ENCODE data around the gene GANC.
"Not testable (repeated sequence)": the region's sequence is repeated elsewhere in the genome, so short reads cannot be mapped to it uniquely, and the experiment has no call there.

GANC gene

GRCh38 chr15:42316282-42316805, 43.3 kb downstream of the GANC start:
- not testable (repeated sequence) for H3K9ac ChIP-seq (ENCODE audit: low read depth, low read length); H3K4me1 ChIP-seq (ENCODE audit: control insufficient read depth, insufficient read depth, low read length); H3K27ac ChIP-seq (ENCODE audit: low read depth, low read length); H3K27me3 ChIP-seq (ENCODE audit: control insufficient read depth, insufficient read depth, low read length); H3K36me3 ChIP-seq (ENCODE audit: control insufficient read depth, insufficient read depth, low read length); H3K4me3 ChIP-seq (ENCODE audit: low read depth, low read length); H3K9me3 ChIP-seq (ENCODE audit: control insufficient read depth, insufficient read depth, low read length)

GRCh38 chr15:42319206-42319605, 46.2 kb downstream of the GANC start:
- Histone ChIP-seq H3K36me3 (ENCODE audit: control insufficient read depth, insufficient read depth, low read length) (no peaks in the 10 kb centered on the region), H3K27me3 (ENCODE audit: control insufficient read depth, insufficient read depth, low read length) (no peaks in the 10 kb centered on the region), H3K9ac (ENCODE audit: low read depth, low read length) (no peak overlapping the region), H3K4me1 (ENCODE audit: control insufficient read depth, insufficient read depth, low read length) (no peaks in the 10 kb centered on the region), H3K4me3 (ENCODE audit: low read depth, low read length) (no peak overlapping the region), H3K9me3 (ENCODE audit: control insufficient read depth, insufficient read depth, low read length) (no peaks in the 10 kb centered on the region), H3K27ac (ENCODE audit: low read depth, low read length) (no peak overlapping the region)

GRCh38 chr15:42324308-42324707, 51.3 kb downstream of the GANC start:
- no peaks in the 10 kb centered on the region for H3K36me3 ChIP-seq (ENCODE audit: control insufficient read depth, insufficient read depth, low read length)
- no peak overlapping the region for H3K4me3 ChIP-seq (ENCODE audit: low read depth, low read length)
- H3K9me3 ChIP-seq (ENCODE audit: control insufficient read depth, insufficient read depth, low read length): no peaks in the 10 kb centered on the region
- H3K9ac ChIP-seq (ENCODE audit: low read depth, low read length): no peak overlapping the region
- H3K27me3 ChIP-seq (ENCODE audit: control insufficient read depth, insufficient read depth, low read length): no peaks in the 10 kb centered on the region
- H3K27ac ChIP-seq (ENCODE audit: low read depth, low read length): no peak overlapping the region
- H3K4me1 ChIP-seq (ENCODE audit: control insufficient read depth, insufficient read depth, low read length): no peaks in the 10 kb centered on the region

GRCh38 chr15:42329161-42329560, 56.2 kb downstream of the GANC start:
- Histone ChIP-seq H3K9ac (ENCODE audit: low read depth, low read length) (no peak overlapping the region), H3K27me3 (ENCODE audit: control insufficient read depth, insufficient read depth, low read length) (no peaks in the 10 kb centered on the region), H3K4me1 (ENCODE audit: control insufficient read depth, insufficient read depth, low read length) (no peaks in the 10 kb centered on the region), H3K36me3 (ENCODE audit: control insufficient read depth, insufficient read depth, low read length) (no peaks in the 10 kb centered on the region), H3K9me3 (ENCODE audit: control insufficient read depth, insufficient read depth, low read length) (no peaks in the 10 kb centered on the region), H3K4me3 (ENCODE audit: low read depth, low read length) (no peak overlapping the region), H3K27ac (ENCODE audit: low read depth, low read length) (no peak overlapping the region)

GRCh38 chr15:42329992-42330391, 57.0 kb downstream of the GANC start:
- no peak overlapping the region for H3K27ac ChIP-seq (ENCODE audit: low read depth, low read length)
- H3K4me1 ChIP-seq (ENCODE audit: control insufficient read depth, insufficient read depth, low read length): no peaks in the 10 kb centered on the region
- no peak overlapping the region for H3K4me3 ChIP-seq (ENCODE audit: low read depth, low read length)
- no peaks in the 10 kb centered on the region for H3K36me3 ChIP-seq (ENCODE audit: control insufficient read depth, insufficient read depth, low read length)
- no peaks in the 10 kb centered on the region for H3K27me3 ChIP-seq (ENCODE audit: control insufficient read depth, insufficient read depth, low read length)
- H3K9ac ChIP-seq (ENCODE audit: low read depth, low read length): no peak overlapping the region
- no peaks in the 10 kb centered on the region for H3K9me3 ChIP-seq (ENCODE audit: control insufficient read depth, insufficient read depth, low read length)

GRCh38 chr15:42331235-42331634, 58.2 kb downstream of the GANC start:
- Histone ChIP-seq H3K27me3 (ENCODE audit: control insufficient read depth, insufficient read depth, low read length) (no peaks in the 10 kb centered on the region), H3K9me3 (ENCODE audit: control insufficient read depth, insufficient read depth, low read length) (no peaks in the 10 kb centered on the region; the same call in none of the 2 replicates), H3K9ac (ENCODE audit: low read depth, low read length) (no peak overlapping the region), H3K4me1 (ENCODE audit: control insufficient read depth, insufficient read depth, low read length) (no peaks in the 10 kb centered on the region), H3K36me3 (ENCODE audit: control insufficient read depth, insufficient read depth, low read length) (no peaks in the 10 kb centered on the region), H3K4me3 (ENCODE audit: low read depth, low read length) (no peak overlapping the region), H3K27ac (ENCODE audit: low read depth, low read length) (no peak overlapping the region)

- Histone ChIP-seq H3K9me3 (ENCODE audit: control insufficient read depth, insufficient read depth, low read length) (no peaks in the 10 kb centered on the region; the same call in none of the 2 replicates), H3K4me1 (ENCODE audit: control insufficient read depth, insufficient read depth, low read length) (no peaks in the 10 kb centered on the region), H3K27me3 (ENCODE audit: control insufficient read depth, insufficient read depth, low read length) (no peaks in the 10 kb centered on the region), H3K36me3 (ENCODE audit: control insufficient read depth, insufficient read depth, low read length) (no peaks in the 10 kb centered on the region), H3K27ac (ENCODE audit: low read depth, low read length) (no peak overlapping the region), H3K4me3 (ENCODE audit: low read depth, low read length) (no peak overlapping the region), H3K9ac (ENCODE audit: low read depth, low read length) (no peak overlapping the region)
Observed at GRCh38 chr15:42332331-42332730, 59.3 kb downstream of the GANC start.

GRCh38 chr15:42335074-42335473, 62.1 kb downstream of the GANC start:
- no peak overlapping the region for H3K9ac ChIP-seq (ENCODE audit: low read depth, low read length)
- no peak overlapping the region for H3K4me3 ChIP-seq (ENCODE audit: low read depth, low read length)
- no peaks in the 10 kb centered on the region for H3K4me1 ChIP-seq (ENCODE audit: control insufficient read depth, insufficient read depth, low read length)
- H3K27ac ChIP-seq (ENCODE audit: low read depth, low read length): no peak overlapping the region
- H3K27me3 ChIP-seq (ENCODE audit: control insufficient read depth, insufficient read depth, low read length): no peaks in the 10 kb centered on the region
- no peaks in the 10 kb centered on the region; the same call in none of the 2 replicates for H3K9me3 ChIP-seq (ENCODE audit: control insufficient read depth, insufficient read depth, low read length)
- no peaks in the 10 kb centered on the region for H3K36me3 ChIP-seq (ENCODE audit: control insufficient read depth, insufficient read depth, low read length)

GRCh38 chr15:42336650-42337049, 63.6 kb downstream of the GANC start:
- H3K9ac ChIP-seq (ENCODE audit: low read depth, low read length); H3K9me3 ChIP-seq (ENCODE audit: control insufficient read depth, insufficient read depth, low read length); H3K36me3 ChIP-seq (ENCODE audit: control insufficient read depth, insufficient read depth, low read length); H3K27me3 ChIP-seq (ENCODE audit: control insufficient read depth, insufficient read depth, low read length); H3K27ac ChIP-seq (ENCODE audit: low read depth, low read length); H3K4me3 ChIP-seq (ENCODE audit: low read depth, low read length); H3K4me1 ChIP-seq (ENCODE audit: control insufficient read depth, insufficient read depth, low read length): not testable (repeated sequence)

- H3K9ac ChIP-seq (ENCODE audit: low read depth, low read length); H3K9me3 ChIP-seq (ENCODE audit: control insufficient read depth, insufficient read depth, low read length); H3K4me3 ChIP-seq (ENCODE audit: low read depth, low read length); H3K27ac ChIP-seq (ENCODE audit: low read depth, low read length); H3K4me1 ChIP-seq (ENCODE audit: control insufficient read depth, insufficient read depth, low read length); H3K27me3 ChIP-seq (ENCODE audit: control insufficient read depth, insufficient read depth, low read length); H3K36me3 ChIP-seq (ENCODE audit: control insufficient read depth, insufficient read depth, low read length): not testable (repeated sequence)
Observed at GRCh38 chr15:42337104-42337503, 64.1 kb downstream of the GANC start.

- H3K27ac ChIP-seq (ENCODE audit: low read depth, low read length): no peak overlapping the region
- H3K9ac ChIP-seq (ENCODE audit: low read depth, low read length): no peak overlapping the region
- H3K4me1 ChIP-seq (ENCODE audit: control insufficient read depth, insufficient read depth, low read length): no peaks in the 10 kb centered on the region
- H3K36me3 ChIP-seq (ENCODE audit: control insufficient read depth, insufficient read depth, low read length): no peaks in the 10 kb centered on the region
- H3K4me3 ChIP-seq (ENCODE audit: low read depth, low read length): no peak overlapping the region
- H3K9me3 ChIP-seq (ENCODE audit: control insufficient read depth, insufficient read depth, low read length): no peaks in the 10 kb centered on the region; the same call in none of the 2 replicates
- H3K27me3 ChIP-seq (ENCODE audit: control insufficient read depth, insufficient read depth, low read length): no peaks in the 10 kb centered on the region
Observed at GRCh38 chr15:42338500-42338899, 65.5 kb downstream of the GANC start.
